ENCODE results near the gene UNC45B. TPM values are rescaled to one million over a fixed set of nuclear protein-coding genes. Genes with fewer than 3 reads are reported as not detected.

UNC45B gene
- total RNA-seq, 1 donor from 2014 or later: 0.14 TPM

DNA sequence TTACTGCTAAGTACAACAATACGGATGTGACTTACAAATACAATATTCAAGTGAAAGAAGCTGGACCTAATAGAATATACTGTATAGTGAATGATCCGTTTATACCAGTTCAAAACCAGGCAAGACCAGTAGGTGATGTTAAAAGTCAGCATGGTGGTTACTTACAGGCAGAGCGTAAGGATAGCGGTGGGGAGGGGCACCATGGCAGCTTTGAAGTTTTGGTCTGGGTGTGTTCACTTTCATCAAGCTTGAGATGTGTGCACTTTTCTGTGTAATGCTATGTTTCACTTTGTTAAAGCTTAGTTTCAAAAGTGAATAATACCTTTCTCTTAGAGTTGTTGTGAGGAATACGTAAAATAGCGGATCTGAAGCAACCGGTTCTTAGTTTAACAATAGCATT lies 63.1 kb downstream of the UNC45B start:
- Histone ChIP-seq H3K27ac (no peak overlapping the region), H3K27me3 (no peaks in the 10 kb centered on the region), H3K4me1 (peaks cover 16% of the 10 kb centered on the region), H3K36me3 (no peaks in the 10 kb centered on the region), H3K9me3 (no peaks in the 10 kb centered on the region), H3K4me3 (no peak overlapping the region)
- TF ChIP-seq CTCF (IDR thresholded peaks at IDR 0.05): no peak
- ATAC-seq (no peak), DNase-seq (no peak)
- intact Hi-C loops (cut with DNase I): no loop called here

DNA sequence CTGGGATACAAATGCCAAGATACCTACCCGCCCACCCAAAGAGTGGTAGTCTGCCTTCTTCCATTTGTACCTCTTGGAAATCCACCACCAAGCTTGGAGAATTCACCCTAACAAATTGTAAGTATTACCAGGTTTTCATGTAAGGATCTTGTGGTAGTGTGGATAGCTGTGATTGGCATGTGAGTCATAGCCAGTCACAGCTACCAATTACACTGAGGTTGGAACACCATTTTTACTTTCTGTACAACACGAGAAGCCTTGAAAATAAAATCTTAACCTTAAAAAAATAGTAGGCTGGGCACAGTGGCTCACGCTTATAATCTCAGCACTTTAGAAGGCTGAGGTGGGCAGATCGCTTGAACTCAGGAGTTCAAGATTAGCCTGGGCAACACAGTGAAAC lies 65.1 kb downstream of the UNC45B start:
- intact Hi-C loops (cut with DNase I): no loop called here
- DNase-seq (no peak), ATAC-seq (no peak)
- no peak for TF ChIP-seq CTCF (IDR thresholded peaks at IDR 0.05)
- no peaks in the 10 kb centered on the region for H3K9me3 ChIP-seq
- H3K27ac ChIP-seq: peak overlapping the region; percentile 53
- no peaks in the 10 kb centered on the region for H3K36me3 ChIP-seq
- peaks cover 16% of the 10 kb centered on the region for H3K4me1 ChIP-seq
- H3K4me3 ChIP-seq: no peak overlapping the region
- no peaks in the 10 kb centered on the region for H3K27me3 ChIP-seq

GRCh38 chr17:35213412-35213940 lies 65.9 kb downstream of the UNC45B start:
- Histone ChIP-seq H3K36me3 (no peaks in the 10 kb centered on the region), H3K4me1 (peaks cover 16% of the 10 kb centered on the region), H3K27ac (peak overlapping the region; percentile 53), H3K27me3 (no peaks in the 10 kb centered on the region), H3K9me3 (no peaks in the 10 kb centered on the region), H3K4me3 (no peak overlapping the region)
- intact Hi-C loops (cut with DNase I): no loop called here
- DNase-seq (no peak), ATAC-seq (no peak)
- no peak for TF ChIP-seq CTCF (IDR thresholded peaks at IDR 0.05)

GRCh38 chr17:35214192-35214591 lies 66.6 kb downstream of the UNC45B start:
- no peaks in the 10 kb centered on the region for H3K9me3 ChIP-seq
- peak overlapping the region; percentile 53 for H3K27ac ChIP-seq
- intact Hi-C loops (cut with DNase I): no loop called here
- TF ChIP-seq CTCF (IDR thresholded peaks at IDR 0.05): no peak
- ATAC-seq (peak; percentile 48), DNase-seq (no peak)
- H3K36me3 ChIP-seq: no peaks in the 10 kb centered on the region
- H3K4me1 ChIP-seq: peaks cover 17% of the 10 kb centered on the region
- H3K4me3 ChIP-seq: no peak overlapping the region
- no peaks in the 10 kb centered on the region for H3K27me3 ChIP-seq

GRCh38 chr17:35214631-35215273 lies 67.1 kb downstream of the UNC45B start:
- no peak for DNase-seq
- Histone ChIP-seq H3K4me3 (no peak overlapping the region), H3K9me3 (no peaks in the 10 kb centered on the region), H3K27me3 (no peaks in the 10 kb centered on the region), H3K36me3 (no peaks in the 10 kb centered on the region), H3K4me1 (peaks cover 23% of the 10 kb centered on the region), H3K27ac (peak overlapping the region; percentile 53)
- TF ChIP-seq CTCF (IDR thresholded peaks at IDR 0.05): no peak
- ATAC-seq: peak; percentile 6
- intact Hi-C loops (cut with DNase I): no loop called here
